HUES6 (cell line): ENCODE results near the gene SERPINB13.

Experiments
- H3K27ac ChIP-seq: 2 replicates; pipeline ENCODE4 v1.7.0; 2013; ENCODE audit warnings: low read depth, mild to moderate bottlenecking, low read length, inconsistent platforms
- H3K27me3 ChIP-seq: 2 replicates; pipeline ENCODE4 v1.6.1; 2013; ENCODE audit warnings: low read length; ENCODE audit not compliant: control insufficient read depth, insufficient read depth
- H3K36me3 ChIP-seq: 2 replicates; pipeline ENCODE4 v1.6.1; 2013; ENCODE audit warnings: low read length; ENCODE audit not compliant: control insufficient read depth, insufficient read depth
- H3K4me1 ChIP-seq: 2 replicates; pipeline ENCODE4 v1.6.1; 2013; ENCODE audit warnings: low read length; ENCODE audit not compliant: control insufficient read depth, insufficient read depth
- H3K4me3 ChIP-seq: 2 replicates; pipeline ENCODE4 v1.5.1; 2013; ENCODE audit warnings: low read depth, low read length
- H3K9ac ChIP-seq: one replicate; pipeline ENCODE4 v1.6.1; 2013; ENCODE audit warnings: mild to moderate bottlenecking, low read length
- H3K9me3 ChIP-seq: 2 replicates; pipeline ENCODE4 v1.6.1; 2013; ENCODE audit warnings: low read depth, low read length; ENCODE audit not compliant: control insufficient read depth, insufficient read depth

Gene SERPINB13

GRCh38 chr18:63590373-63590772, 3.2 kb downstream of the SERPINB13 start:
- H3K4me1 ChIP-seq: no peaks in the 10 kb centered on the region
- H3K9ac ChIP-seq: no peak overlapping the region
- H3K27me3 ChIP-seq: no peaks in the 10 kb centered on the region
- no peak overlapping the region for H3K4me3 ChIP-seq
- no peaks in the 10 kb centered on the region for H3K9me3 ChIP-seq
- H3K27ac ChIP-seq: no peak overlapping the region
- no peaks in the 10 kb centered on the region for H3K36me3 ChIP-seq

DNA sequence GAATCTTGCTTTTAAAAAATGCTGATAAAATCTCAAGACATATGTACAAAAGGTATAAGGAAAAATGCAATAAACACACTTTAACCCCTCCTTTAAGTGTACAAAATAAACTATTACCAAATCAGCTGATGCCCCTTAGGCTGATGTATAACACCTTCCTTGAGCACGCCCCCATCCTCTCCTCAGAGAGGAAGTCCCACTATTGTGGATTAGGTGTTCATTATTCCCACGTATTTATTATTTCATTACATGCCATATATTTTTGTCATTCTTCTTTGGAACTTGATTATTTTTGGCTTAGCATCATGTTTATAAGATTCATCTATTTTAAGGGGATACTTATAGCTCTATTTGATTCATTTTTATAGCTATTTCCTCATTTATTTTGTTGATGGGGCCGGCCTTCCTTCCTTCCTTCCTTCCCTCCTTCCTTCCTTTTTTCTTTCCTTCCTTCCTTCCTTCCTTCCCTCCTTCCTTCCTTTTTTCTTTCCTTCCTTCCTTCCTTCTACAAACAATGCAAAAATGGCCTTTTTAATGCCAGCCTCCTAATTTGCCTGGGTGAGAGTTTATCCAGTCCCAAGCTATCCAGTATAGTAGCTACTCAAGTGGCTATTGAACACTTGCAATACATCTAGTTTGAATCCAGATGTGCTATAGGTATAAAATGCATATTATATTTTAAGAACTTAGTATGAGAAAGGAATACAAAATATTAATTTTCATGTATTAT, 4.0 kb downstream of the SERPINB13 start:
- H3K27ac ChIP-seq: no peak overlapping the region
- H3K9me3 ChIP-seq: no peaks in the 10 kb centered on the region
- no peaks in the 10 kb centered on the region for H3K4me1 ChIP-seq
- H3K4me3 ChIP-seq: no peak overlapping the region
- H3K9ac ChIP-seq: no peak overlapping the region
- no peaks in the 10 kb centered on the region for H3K27me3 ChIP-seq
- no peaks in the 10 kb centered on the region for H3K36me3 ChIP-seq

GRCh38 chr18:63591725-63592124, 4.6 kb downstream of the SERPINB13 start:
- Histone ChIP-seq H3K4me3 (no peak overlapping the region), H3K36me3 (no peaks in the 10 kb centered on the region), H3K27me3 (no peaks in the 10 kb centered on the region), H3K4me1 (no peaks in the 10 kb centered on the region), H3K9me3 (no peaks in the 10 kb centered on the region), H3K9ac (no peak overlapping the region), H3K27ac (no peak overlapping the region)

DNA sequence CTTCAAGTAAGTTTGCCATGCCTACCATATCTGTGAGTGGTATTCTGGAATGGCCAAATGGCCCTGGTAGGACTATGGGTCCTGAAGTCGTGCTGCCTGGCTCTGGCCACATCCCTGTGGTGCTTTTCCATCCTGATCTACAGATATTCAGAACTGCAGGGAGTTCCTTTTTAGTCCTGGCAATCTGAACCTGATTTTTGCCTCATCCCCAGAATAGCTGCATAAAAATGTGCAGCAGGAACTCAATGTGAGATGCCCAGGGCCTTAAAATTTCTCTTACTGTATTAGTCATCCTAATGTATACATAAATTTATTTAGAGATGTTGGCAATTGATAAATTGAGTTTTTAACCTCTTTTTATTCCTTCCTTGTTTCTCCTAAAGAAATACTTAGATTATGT, 5.3 kb downstream of the SERPINB13 start:
- H3K27me3 ChIP-seq: no peaks in the 10 kb centered on the region
- no peaks in the 10 kb centered on the region for H3K4me1 ChIP-seq
- H3K36me3 ChIP-seq: no peaks in the 10 kb centered on the region
- no peak overlapping the region for H3K27ac ChIP-seq
- no peak overlapping the region for H3K4me3 ChIP-seq
- H3K9ac ChIP-seq: no peak overlapping the region
- H3K9me3 ChIP-seq: no peaks in the 10 kb centered on the region

DNA sequence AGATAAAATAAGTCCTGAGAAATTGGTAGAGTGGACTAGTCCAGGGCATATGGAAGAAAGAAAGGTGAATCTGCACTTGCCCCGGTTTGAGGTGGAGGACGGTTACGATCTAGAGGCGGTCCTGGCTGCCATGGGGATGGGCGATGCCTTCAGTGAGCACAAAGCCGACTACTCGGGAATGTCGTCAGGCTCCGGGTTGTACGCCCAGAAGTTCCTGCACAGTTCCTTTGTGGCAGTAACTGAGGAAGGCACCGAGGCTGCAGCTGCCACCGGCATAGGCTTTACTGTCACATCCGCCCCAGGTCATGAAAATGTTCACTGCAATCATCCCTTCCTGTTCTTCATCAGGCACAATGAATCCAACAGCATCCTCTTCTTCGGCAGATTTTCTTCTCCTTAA, 9.8 kb downstream of the SERPINB13 start:
- H3K9me3 ChIP-seq: no peaks in the 10 kb centered on the region
- H3K9ac ChIP-seq: no peak overlapping the region
- H3K27me3 ChIP-seq: no peaks in the 10 kb centered on the region
- no peaks in the 10 kb centered on the region for H3K4me1 ChIP-seq
- no peak overlapping the region for H3K27ac ChIP-seq
- no peaks in the 10 kb centered on the region for H3K36me3 ChIP-seq
- H3K4me3 ChIP-seq: no peak overlapping the region

DNA sequence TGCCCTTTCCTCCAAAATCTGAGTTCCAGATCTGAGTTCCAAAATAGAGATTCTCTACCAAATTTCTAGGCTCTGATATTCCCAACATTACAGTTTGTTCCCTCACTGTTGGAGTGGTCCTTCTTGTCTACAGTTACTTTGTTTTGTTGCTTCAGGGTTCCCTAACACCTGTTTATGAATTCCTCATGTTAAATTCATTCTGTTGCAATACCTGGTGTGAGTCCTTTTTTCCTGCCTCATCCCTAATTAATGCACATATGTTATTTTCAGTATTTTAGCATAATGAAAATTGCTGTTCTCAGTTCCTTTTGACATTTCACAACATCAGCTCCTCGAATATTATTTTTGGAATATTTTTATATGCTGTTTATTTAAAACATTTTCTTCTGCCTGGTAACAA, 16.2 kb downstream of the SERPINB13 start:
- no peak overlapping the region for H3K4me3 ChIP-seq
- no peaks in the 10 kb centered on the region for H3K4me1 ChIP-seq
- no peaks in the 10 kb centered on the region for H3K9me3 ChIP-seq
- H3K36me3 ChIP-seq: no peaks in the 10 kb centered on the region
- no peak overlapping the region for H3K27ac ChIP-seq
- no peak overlapping the region for H3K9ac ChIP-seq
- no peaks in the 10 kb centered on the region for H3K27me3 ChIP-seq

DNA sequence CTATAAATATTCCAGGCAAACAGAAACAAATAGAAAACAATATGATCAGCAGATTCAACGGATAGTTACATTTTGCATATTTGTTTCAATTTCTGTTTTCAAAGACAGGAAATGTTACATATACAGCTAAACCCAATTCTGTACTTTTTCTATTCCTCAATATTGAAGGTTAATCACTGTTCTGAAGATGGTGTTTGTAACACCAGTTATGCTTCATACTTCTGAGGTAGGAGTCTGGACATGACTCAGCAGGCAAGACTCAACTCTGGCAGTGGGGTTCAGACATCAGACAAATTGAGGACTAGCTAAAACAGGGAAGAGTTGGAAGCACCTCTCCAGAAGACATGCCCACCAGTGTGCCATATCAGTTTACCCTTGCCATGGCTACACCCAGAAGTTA, 16.6 kb downstream of the SERPINB13 start:
- Histone ChIP-seq H3K9me3 (no peaks in the 10 kb centered on the region), H3K27ac (no peak overlapping the region), H3K36me3 (no peaks in the 10 kb centered on the region), H3K9ac (no peak overlapping the region), H3K4me1 (no peaks in the 10 kb centered on the region), H3K27me3 (no peaks in the 10 kb centered on the region), H3K4me3 (no peak overlapping the region)

DNA sequence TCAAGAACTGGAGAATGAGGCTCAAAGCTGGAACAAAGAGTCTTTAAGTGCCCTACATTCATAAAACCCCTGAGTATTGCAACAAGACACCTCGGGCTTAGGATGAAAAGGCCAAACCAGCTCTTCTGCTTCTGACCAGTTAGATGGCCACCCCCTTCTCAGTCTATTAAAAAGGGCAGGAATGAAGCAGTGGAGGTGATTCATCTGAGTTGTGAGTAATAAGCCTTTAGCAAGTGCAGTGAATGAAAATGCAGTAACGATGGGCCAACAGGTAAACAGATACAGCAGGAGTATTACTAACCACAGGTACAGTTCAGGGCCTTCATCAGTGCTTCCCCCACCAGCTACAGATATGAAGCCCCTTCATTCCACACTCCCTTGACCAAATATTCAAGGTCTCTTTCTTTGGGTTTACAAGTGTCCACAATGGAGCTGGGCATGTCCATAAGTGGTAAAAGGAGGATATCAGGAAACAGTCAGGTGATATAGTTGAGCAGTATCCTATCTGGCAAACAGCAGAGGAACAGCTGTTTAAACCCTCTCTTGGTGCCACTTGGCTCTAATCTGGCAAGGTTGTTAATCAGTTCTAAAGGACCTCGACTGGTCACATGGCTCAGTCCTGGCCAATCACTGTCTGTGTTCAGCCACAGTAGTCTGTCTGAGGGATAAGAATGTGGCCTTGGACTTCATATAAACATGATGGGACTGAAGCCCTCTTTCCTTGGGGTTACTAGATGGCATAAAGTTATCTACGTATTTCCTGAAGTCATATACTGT, 17.8 kb downstream of the SERPINB13 start:
- no peaks in the 10 kb centered on the region for H3K4me1 ChIP-seq
- H3K27ac ChIP-seq: no peak overlapping the region
- no peaks in the 10 kb centered on the region for H3K36me3 ChIP-seq
- H3K9ac ChIP-seq: no peak overlapping the region
- no peaks in the 10 kb centered on the region for H3K9me3 ChIP-seq
- no peaks in the 10 kb centered on the region for H3K27me3 ChIP-seq
- no peak overlapping the region for H3K4me3 ChIP-seq

DNA sequence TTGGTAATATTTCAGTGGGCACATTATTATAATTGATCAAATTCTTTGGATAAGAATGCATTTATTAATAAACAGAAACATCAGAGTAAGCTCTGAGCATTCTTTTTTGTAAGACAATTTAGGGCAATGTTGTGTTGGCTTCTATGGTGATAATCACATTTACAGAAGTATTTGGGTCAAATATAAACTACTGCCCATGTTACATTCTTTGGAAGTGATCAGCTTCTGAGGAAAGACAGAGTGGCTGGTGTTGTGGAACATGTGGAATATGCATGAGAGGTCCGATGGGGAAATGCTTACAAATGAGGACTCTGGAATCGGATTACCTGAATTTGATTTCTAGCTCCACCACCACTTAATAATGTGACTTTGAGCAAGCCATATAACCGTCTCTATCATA, 19.4 kb downstream of the SERPINB13 start:
- H3K9me3 ChIP-seq: no peaks in the 10 kb centered on the region

DNA sequence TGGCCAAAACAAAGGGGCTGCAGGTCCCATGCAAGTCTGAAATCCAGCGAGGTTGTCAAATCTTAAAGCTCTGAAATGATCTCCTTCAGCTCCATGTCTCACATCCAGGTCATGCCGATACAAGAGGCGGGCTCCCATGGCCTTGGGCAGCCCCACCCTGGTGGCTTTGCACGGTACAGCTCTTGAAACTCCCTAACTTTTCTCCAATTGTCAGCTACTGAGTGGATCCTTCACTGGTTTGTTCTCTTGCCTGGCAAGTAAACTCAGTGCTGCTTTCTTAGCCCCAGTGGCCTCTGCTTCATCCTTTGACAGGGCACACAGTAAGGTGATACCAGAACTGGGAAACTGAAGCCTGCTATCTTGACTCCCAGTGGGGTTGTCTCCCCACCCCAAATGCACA, 26.3 kb downstream of the SERPINB13 start:
- no peak overlapping the region for H3K9ac ChIP-seq
- H3K27ac ChIP-seq: no peak overlapping the region
- no peaks in the 10 kb centered on the region for H3K9me3 ChIP-seq
- H3K4me3 ChIP-seq: no peak overlapping the region
- no peaks in the 10 kb centered on the region for H3K36me3 ChIP-seq
- H3K27me3 ChIP-seq: no peaks in the 10 kb centered on the region
- peaks cover 7% of the 10 kb centered on the region for H3K4me1 ChIP-seq

More for the DNA sequence above, 19.4 kb downstream of the SERPINB13 start:
- Histone ChIP-seq H3K9ac (no peak overlapping the region), H3K27me3 (no peaks in the 10 kb centered on the region), H3K36me3 (no peaks in the 10 kb centered on the region), H3K4me1 (no peaks in the 10 kb centered on the region), H3K4me3 (no peak overlapping the region), H3K27ac (no peak overlapping the region)

- Histone ChIP-seq H3K4me1 (peaks cover 7% of the 10 kb centered on the region), H3K27me3 (no peaks in the 10 kb centered on the region), H3K9me3 (peaks cover 6% of the 10 kb centered on the region; the same call in 1 of the 2 replicates), H3K4me3 (no peak overlapping the region), H3K36me3 (no peaks in the 10 kb centered on the region), H3K27ac (no peak overlapping the region), H3K9ac (no peak overlapping the region)
These were observed 30.1 kb downstream of the SERPINB13 start for GRCh38 chr18:63617049-63617914.
